Astrocyte (in vitro differentiated cells and primary cell): Measurements from ENCODE around the gene ERMP1. TPM values are rescaled to one million over a fixed set of nuclear protein-coding genes. Genes with fewer than 3 reads are reported as not detected.

Source experiments
- DNase-seq: peaks from one replicate; pipeline ENCODE4 v3.0.0-alpha.2; 2010; ENCODE audit warnings: low read depth
- FAIRE-seq: peaks from 2 replicates; lab custom pipeline; 2011; peaks lifted over from hg19 to GRCh38; lab: Jason Lieb, UNC
- H2AFZ ChIP-seq: 2 replicates; pipeline ENCODE4 v1.6.0; 2012; ENCODE audit warnings: low read depth, low read length, inconsistent platforms
- H3K27ac ChIP-seq: 2 replicates; pipeline ENCODE4 v1.5.1; 2011; ENCODE audit warnings: low read depth, low read length, inconsistent platforms
- H3K27me3 ChIP-seq: 2 replicates; pipeline ENCODE4 v1.6.0; 2011; ENCODE audit warnings: low read length, inconsistent platforms; ENCODE audit not compliant: insufficient read depth
- H3K36me3 ChIP-seq: 2 replicates; pipeline ENCODE4 v1.5.1; 2011; ENCODE audit warnings: low read length, inconsistent platforms; ENCODE audit not compliant: insufficient read depth
- H3K4me1 ChIP-seq: 2 replicates; pipeline ENCODE4 v1.5.1; 2011; ENCODE audit warnings: low read length, inconsistent platforms; ENCODE audit not compliant: insufficient read depth
- H3K4me2 ChIP-seq: 2 replicates; pipeline ENCODE4 v1.6.0; 2012; ENCODE audit warnings: low read length, inconsistent platforms
- H3K4me3 ChIP-seq: 2 replicates; pipeline ENCODE4 v1.5.1; 2011; ENCODE audit warnings: low read depth, mild to moderate bottlenecking, low read length, inconsistent platforms; ENCODE audit not compliant: insufficient read depth
- H3K79me2 ChIP-seq: 2 replicates; pipeline ENCODE4 v1.6.0; 2012; ENCODE audit warnings: mild to moderate bottlenecking, low read length, inconsistent platforms; ENCODE audit not compliant: insufficient read depth
- H3K9ac ChIP-seq: 2 replicates; pipeline ENCODE4 v1.6.0; 2012; ENCODE audit warnings: mild to moderate bottlenecking, low read length, inconsistent platforms
- H3K9me3 ChIP-seq: 2 replicates; pipeline ENCODE4 v1.5.1; 2012; ENCODE audit warnings: low read depth, mild to moderate bottlenecking, low read length, inconsistent platforms; ENCODE audit not compliant: insufficient read depth
- H4K20me1 ChIP-seq: 2 replicates; pipeline ENCODE4 v1.6.0; 2012; ENCODE audit warnings: low read length, inconsistent platforms; ENCODE audit not compliant: insufficient read depth
- H3K27ac Mint-ChIP-seq: one replicate; pipeline ENCODE4 v1.8.0; 2021; ENCODE audit warnings: mild to moderate bottlenecking, mixed read lengths; ENCODE audit not compliant: unreplicated experiment
- H3K27me3 Mint-ChIP-seq: one replicate; pipeline ENCODE4 v1.8.0; 2021; ENCODE audit warnings: low read depth, mixed read lengths; ENCODE audit not compliant: unreplicated experiment
- H3K36me3 Mint-ChIP-seq: one replicate; pipeline ENCODE4 v1.8.0; 2021; ENCODE audit warnings: low read depth, mixed read lengths; ENCODE audit not compliant: unreplicated experiment
- H3K4me1 Mint-ChIP-seq: one replicate; pipeline ENCODE4 v1.8.0; 2021; ENCODE audit warnings: low read depth, mixed read lengths; ENCODE audit not compliant: unreplicated experiment
- H3K4me3 Mint-ChIP-seq: one replicate; pipeline ENCODE4 v1.8.0; 2021; ENCODE audit warnings: mild to moderate bottlenecking, moderate library complexity, mixed read lengths; ENCODE audit not compliant: unreplicated experiment
- H3K9me3 Mint-ChIP-seq: one replicate; pipeline ENCODE4 v1.8.0; 2021; ENCODE audit warnings: mild to moderate bottlenecking, mixed read lengths; ENCODE audit not compliant: unreplicated experiment
- EZH2 ChIP-seq: IDR thresholded peaks from 2 replicates; pipeline ENCODE4 v1.6.1; 2012; ENCODE audit warnings: mild to moderate bottlenecking, low read length, inconsistent platforms; ENCODE audit not compliant: insufficient read depth
- total RNA-seq: library from RNA; stranded (reverse); gene quantifications from 2 replicates; pipeline ENCODE4 v1.2.1, GENCODE V29; 2021
- TF ChIP-seq, protein P1 (sequence below): IDR thresholded peaks from 2 replicates; pipeline ENCODE4 v1.5.1; 2011; ENCODE audit warnings: low read depth, mild to moderate bottlenecking, inconsistent platforms, low read length, moderate library complexity; ENCODE audit not compliant: insufficient read depth

The ERMP1 gene
- total RNA-seq, 1 donor from 2014 or later = 8.8 TPM

- H3K9me3 ChIP-seq = no peaks in the 10 kb centered on the region
- no peak for DNase-seq
- H3K4me3 Mint-ChIP-seq = no peak overlapping the region
- H3K79me2 ChIP-seq = no peaks in the 10 kb centered on the region
- H3K36me3 ChIP-seq = no peaks in the 10 kb centered on the region
- H2AFZ ChIP-seq = no peak overlapping the region
- H3K27ac ChIP-seq = no peak overlapping the region
- FAIRE-seq = no peak
- peaks cover 1% of the 10 kb centered on the region for H3K36me3 Mint-ChIP-seq
- H3K9me3 Mint-ChIP-seq = no peaks in the 10 kb centered on the region
- H3K27me3 Mint-ChIP-seq = peaks cover 3% of the 10 kb centered on the region
- no peak overlapping the region for H3K4me2 ChIP-seq
- no peak overlapping the region for H3K27ac Mint-ChIP-seq
- no peaks in the 10 kb centered on the region for H4K20me1 ChIP-seq
- no peaks in the 10 kb centered on the region for H3K27me3 ChIP-seq
- no peak for TF ChIP-seq EZH2
- TF ChIP-seq, protein P1, sequence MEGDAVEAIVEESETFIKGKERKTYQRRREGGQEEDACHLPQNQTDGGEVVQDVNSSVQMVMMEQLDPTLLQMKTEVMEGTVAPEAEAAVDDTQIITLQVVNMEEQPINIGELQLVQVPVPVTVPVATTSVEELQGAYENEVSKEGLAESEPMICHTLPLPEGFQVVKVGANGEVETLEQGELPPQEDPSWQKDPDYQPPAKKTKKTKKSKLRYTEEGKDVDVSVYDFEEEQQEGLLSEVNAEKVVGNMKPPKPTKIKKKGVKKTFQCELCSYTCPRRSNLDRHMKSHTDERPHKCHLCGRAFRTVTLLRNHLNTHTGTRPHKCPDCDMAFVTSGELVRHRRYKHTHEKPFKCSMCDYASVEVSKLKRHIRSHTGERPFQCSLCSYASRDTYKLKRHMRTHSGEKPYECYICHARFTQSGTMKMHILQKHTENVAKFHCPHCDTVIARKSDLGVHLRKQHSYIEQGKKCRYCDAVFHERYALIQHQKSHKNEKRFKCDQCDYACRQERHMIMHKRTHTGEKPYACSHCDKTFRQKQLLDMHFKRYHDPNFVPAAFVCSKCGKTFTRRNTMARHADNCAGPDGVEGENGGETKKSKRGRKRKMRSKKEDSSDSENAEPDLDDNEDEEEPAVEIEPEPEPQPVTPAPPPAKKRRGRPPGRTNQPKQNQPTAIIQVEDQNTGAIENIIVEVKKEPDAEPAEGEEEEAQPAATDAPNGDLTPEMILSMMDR = no peak
- H3K4me1 Mint-ChIP-seq = no peaks in the 10 kb centered on the region
- H3K9ac ChIP-seq = no peak overlapping the region
- no peak overlapping the region for H3K4me3 ChIP-seq
- no peaks in the 10 kb centered on the region for H3K4me1 ChIP-seq
These were observed 36.5 kb upstream of the ERMP1 start for GRCh38 chr9:5869315-5870019.

DNA sequence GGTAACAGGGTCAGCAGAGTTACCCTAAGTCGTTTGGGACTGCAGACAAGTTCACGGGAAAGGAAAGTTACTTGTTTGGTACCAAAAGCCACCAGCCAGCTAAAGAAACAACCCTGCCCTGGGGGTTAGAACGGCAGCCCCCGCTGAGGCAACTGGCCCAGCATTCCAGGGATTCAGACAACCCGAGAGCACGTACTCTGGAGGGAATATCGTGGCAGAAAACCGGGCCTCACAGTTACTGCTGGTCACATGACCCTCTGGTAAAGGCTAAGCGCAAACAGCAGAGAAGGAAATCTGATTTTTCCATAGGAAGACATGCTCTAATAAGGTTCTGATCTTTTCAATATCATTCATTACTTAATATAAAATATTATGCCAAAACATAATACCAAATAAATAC lies 35.3 kb upstream of the ERMP1 start:
- Mint-ChIP-seq H3K27ac (no peak overlapping the region), H3K9me3 (no peaks in the 10 kb centered on the region), H3K27me3 (peaks cover 3% of the 10 kb centered on the region), H3K36me3 (no peaks in the 10 kb centered on the region), H3K4me1 (no peaks in the 10 kb centered on the region), H3K4me3 (no peak overlapping the region)
- H3K27me3 ChIP-seq = no peaks in the 10 kb centered on the region
- H4K20me1 ChIP-seq = no peaks in the 10 kb centered on the region
- TF ChIP-seq, protein P1 = no peak
- no peak for TF ChIP-seq EZH2
- no peak overlapping the region for H3K27ac ChIP-seq
- no peaks in the 10 kb centered on the region for H3K79me2 ChIP-seq
- H3K4me2 ChIP-seq = no peak overlapping the region
- DNase-seq (no peak), FAIRE-seq (no peak)
- H2AFZ ChIP-seq = no peak overlapping the region
- H3K36me3 ChIP-seq = no peaks in the 10 kb centered on the region
- H3K4me1 ChIP-seq = no peaks in the 10 kb centered on the region
- H3K9me3 ChIP-seq = no peaks in the 10 kb centered on the region
- no peak overlapping the region for H3K4me3 ChIP-seq
- H3K9ac ChIP-seq = no peak overlapping the region

GRCh38 chr9:5866685-5867084 lies 33.8 kb upstream of the ERMP1 start:
- TF ChIP-seq EZH2 = no peak
- TF ChIP-seq, protein P1 = no peak
- H3K4me3 ChIP-seq = no peak overlapping the region
- H3K27ac ChIP-seq = no peak overlapping the region
- no peaks in the 10 kb centered on the region for H3K4me1 ChIP-seq
- FAIRE-seq = no peak
- H3K9me3 Mint-ChIP-seq = no peaks in the 10 kb centered on the region
- peaks cover 2% of the 10 kb centered on the region for H3K27me3 ChIP-seq
- no peaks in the 10 kb centered on the region for H3K9me3 ChIP-seq
- no peaks in the 10 kb centered on the region for H4K20me1 ChIP-seq
- no peaks in the 10 kb centered on the region for H3K36me3 Mint-ChIP-seq
- peaks cover 3% of the 10 kb centered on the region for H3K27me3 Mint-ChIP-seq
- H3K27ac Mint-ChIP-seq = no peak overlapping the region
- H3K36me3 ChIP-seq = no peaks in the 10 kb centered on the region
- H3K4me3 Mint-ChIP-seq = no peak overlapping the region
- no peak overlapping the region for H3K9ac ChIP-seq
- H3K4me2 ChIP-seq = no peak overlapping the region
- no peak for DNase-seq
- H3K4me1 Mint-ChIP-seq = no peaks in the 10 kb centered on the region
- H2AFZ ChIP-seq = no peak overlapping the region
- H3K79me2 ChIP-seq = no peaks in the 10 kb centered on the region
